AG04450 (cell line): ENCODE measurements around the gene KRTAP19-2. TPM values are rescaled to one million over a fixed set of nuclear protein-coding genes. Genes with fewer than 3 reads are reported as not detected.

Experiments used
- CTCF ChIA-PET: fragments of 300-600, 350-600 bp; formaldehyde crosslinking; extraction: SDS; loops from one replicate; lab custom pipeline; 2022; ENCODE audit warnings: antibody characterized with exemption, inconsistent platforms; lab: Charles Lee
- POLR2A ChIA-PET: fragments of 350-600 bp; formaldehyde crosslinking; extraction: SDS; loops from one replicate; lab custom pipeline; 2021; ENCODE audit warnings: antibody characterized with exemption, inconsistent platforms; lab: Yijun Ruan, JAX
- DNase-seq: peaks from one replicate; pipeline ENCODE4 v3.0.0-alpha.2; 2011; ENCODE audit warnings: low read depth, low spot score
- H3K27ac ChIP-seq: one replicate; pipeline ENCODE4 v1.5.1; 2012; ENCODE audit warnings: low read depth, low read length, control low read depth
- H3K27me3 ChIP-seq: one replicate; pipeline ENCODE4 v1.6.0; 2012; ENCODE audit warnings: low read length; ENCODE audit not compliant: control insufficient read depth, insufficient read depth
- H3K4me3 ChIP-seq: 2 replicates; pipeline ENCODE4 v1.5.1; 2011; ENCODE audit warnings: mild to moderate bottlenecking, low read depth, low read length, control low read depth
- H3K9me3 ChIP-seq: 2 replicates; pipeline ENCODE4 v1.5.1; 2012; ENCODE audit warnings: low read length; ENCODE audit not compliant: control insufficient read depth, insufficient read depth
- polyA plus RNA-seq: library from polyadenylated mRNA; depleted of rRNA; stranded (reverse); fragments of >200 nt; gene quantifications from 2 replicates; pipeline ENCODE4 v1.2.3, GENCODE V29; 2011
- TF ChIP-seq, protein P1 (sequence below): IDR thresholded peaks from 2 replicates; pipeline ENCODE4 v1.5.1; 2011; ENCODE audit warnings: low read depth, low read length, control low read depth, inconsistent platforms

KRTAP19-2 gene
- polyA plus RNA-seq, 1 experiment = not detected

DNA sequence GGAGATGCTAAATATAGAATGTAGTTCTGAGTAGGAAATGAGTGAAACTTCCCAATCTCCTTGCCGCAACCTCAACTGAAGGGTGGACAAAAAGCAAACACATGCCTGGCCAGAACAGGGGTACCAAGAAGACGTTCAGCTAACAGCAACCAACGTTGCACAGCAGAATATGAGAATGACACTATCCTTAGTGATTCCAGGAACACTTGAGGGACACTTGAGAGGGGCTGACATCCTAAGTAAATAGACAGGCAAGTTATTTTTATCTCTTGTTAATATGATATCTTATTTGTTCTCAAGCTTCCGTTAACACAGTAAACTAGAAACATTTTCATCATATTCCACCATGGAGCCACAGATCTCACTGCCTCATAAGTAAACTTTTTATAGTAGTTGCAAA is 8.0 kb downstream of the KRTAP19-2 start:
- no peak overlapping the region for H3K4me3 ChIP-seq
- no peak for DNase-seq
- ChIA-PET CTCF (no interaction called here), POLR2A (no interaction called here)
- TF ChIP-seq, protein P1, sequence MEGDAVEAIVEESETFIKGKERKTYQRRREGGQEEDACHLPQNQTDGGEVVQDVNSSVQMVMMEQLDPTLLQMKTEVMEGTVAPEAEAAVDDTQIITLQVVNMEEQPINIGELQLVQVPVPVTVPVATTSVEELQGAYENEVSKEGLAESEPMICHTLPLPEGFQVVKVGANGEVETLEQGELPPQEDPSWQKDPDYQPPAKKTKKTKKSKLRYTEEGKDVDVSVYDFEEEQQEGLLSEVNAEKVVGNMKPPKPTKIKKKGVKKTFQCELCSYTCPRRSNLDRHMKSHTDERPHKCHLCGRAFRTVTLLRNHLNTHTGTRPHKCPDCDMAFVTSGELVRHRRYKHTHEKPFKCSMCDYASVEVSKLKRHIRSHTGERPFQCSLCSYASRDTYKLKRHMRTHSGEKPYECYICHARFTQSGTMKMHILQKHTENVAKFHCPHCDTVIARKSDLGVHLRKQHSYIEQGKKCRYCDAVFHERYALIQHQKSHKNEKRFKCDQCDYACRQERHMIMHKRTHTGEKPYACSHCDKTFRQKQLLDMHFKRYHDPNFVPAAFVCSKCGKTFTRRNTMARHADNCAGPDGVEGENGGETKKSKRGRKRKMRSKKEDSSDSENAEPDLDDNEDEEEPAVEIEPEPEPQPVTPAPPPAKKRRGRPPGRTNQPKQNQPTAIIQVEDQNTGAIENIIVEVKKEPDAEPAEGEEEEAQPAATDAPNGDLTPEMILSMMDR = no peak
- H3K27me3 ChIP-seq = no peaks in the 10 kb centered on the region
- peaks cover 4% of the 10 kb centered on the region for H3K9me3 ChIP-seq
- H3K27ac ChIP-seq = no peak overlapping the region

DNA sequence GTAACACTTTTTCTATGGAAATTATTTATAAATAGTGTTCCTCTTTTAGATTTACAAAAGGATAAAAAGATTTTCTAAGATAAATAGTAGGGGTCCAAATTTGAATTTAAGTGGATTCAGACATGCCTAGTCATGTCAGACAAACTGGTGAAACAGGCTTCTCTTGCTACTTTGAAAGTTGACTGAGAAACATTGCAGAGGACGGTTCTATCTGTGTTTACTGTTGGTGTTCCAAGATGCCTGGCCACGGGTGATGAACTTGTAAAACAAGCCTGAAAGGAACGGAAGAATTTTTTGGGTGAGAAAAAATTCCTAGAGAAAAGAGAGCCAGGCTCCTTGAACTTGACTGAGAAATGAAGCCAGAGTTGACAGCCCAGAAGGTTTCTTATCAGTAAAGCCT is 9.2 kb downstream of the KRTAP19-2 start:
- ChIA-PET POLR2A (no interaction called here), CTCF (no interaction called here)
- H3K9me3 ChIP-seq = peaks cover 4% of the 10 kb centered on the region
- no peak for DNase-seq
- no peak overlapping the region for H3K4me3 ChIP-seq
- TF ChIP-seq, protein P1 = no peak
- no peaks in the 10 kb centered on the region for H3K27me3 ChIP-seq
- no peak overlapping the region for H3K27ac ChIP-seq

DNA sequence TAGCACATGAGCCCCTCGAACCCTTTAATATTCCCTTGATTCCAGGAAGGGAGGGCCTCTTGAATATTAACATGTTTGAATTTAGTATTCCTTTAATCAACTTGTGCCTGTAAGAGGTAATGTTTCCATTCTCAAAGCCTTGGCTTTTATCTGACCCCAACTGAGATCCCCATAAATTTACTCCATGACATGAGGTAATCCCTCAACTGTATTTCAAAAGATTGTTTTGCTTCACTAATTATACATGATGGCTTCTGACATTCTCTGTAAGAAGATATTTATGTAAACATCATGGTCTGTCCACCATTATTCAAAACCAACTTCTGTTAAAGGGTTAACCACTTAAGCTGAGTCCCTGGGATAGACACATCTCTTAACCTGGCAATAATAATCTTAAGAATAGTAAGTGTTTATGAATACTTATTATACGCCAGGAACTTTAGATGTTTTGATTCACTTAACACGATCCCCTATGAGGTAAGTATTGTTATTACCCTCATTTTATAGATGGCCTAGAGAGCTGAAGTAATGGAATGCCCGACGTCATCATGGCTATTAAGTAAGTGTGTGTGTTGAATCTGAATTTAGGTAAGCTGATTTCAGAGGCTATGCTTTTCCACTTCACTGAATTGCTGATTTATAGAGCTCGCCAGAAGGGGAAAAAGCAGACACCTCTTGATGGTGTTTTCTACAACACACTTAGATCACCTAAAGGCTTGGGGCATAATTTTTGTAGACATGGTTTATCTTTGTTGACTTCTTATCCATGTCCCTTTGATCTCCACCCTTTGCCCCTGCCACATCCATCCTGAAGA is 18.1 kb downstream of the KRTAP19-2 start:
- no peak for DNase-seq
- CTCF ChIA-PET = no interaction called here
- Histone ChIP-seq H3K27me3 (no peaks in the 10 kb centered on the region), H3K27ac (no peak overlapping the region), H3K4me3 (no peak overlapping the region), H3K9me3 (no peaks in the 10 kb centered on the region)
- POLR2A ChIA-PET = no interaction called here
- TF ChIP-seq, protein P1 = no peak

DNA sequence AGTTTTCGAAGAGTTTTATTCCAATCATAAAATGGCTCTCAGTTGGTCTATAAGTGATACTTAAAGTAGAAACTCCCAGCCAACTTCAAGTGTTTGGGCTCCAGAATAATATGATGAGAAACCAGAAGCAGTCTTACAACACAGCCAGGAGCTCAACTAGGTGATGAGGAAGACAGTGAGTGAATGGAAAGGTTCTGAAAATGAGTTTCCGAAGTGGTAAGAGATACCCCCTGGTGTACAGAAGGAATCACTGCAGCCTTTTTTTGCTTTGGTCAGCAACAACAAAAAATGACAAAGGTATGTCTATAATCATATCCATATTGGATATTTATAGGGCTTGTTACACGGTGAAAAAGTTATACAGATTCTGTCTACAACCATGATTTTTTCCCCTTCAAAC is 23.5 kb downstream of the KRTAP19-2 start:
- CTCF ChIA-PET = no interaction called here
- H3K4me3 ChIP-seq = no peak overlapping the region
- TF ChIP-seq, protein P1 = no peak
- H3K27ac ChIP-seq = no peak overlapping the region
- no peak for DNase-seq
- peaks cover 4% of the 10 kb centered on the region; the same call in 1 of the 2 replicates for H3K9me3 ChIP-seq
- H3K27me3 ChIP-seq = no peaks in the 10 kb centered on the region
- POLR2A ChIA-PET = no interaction called here

DNA sequence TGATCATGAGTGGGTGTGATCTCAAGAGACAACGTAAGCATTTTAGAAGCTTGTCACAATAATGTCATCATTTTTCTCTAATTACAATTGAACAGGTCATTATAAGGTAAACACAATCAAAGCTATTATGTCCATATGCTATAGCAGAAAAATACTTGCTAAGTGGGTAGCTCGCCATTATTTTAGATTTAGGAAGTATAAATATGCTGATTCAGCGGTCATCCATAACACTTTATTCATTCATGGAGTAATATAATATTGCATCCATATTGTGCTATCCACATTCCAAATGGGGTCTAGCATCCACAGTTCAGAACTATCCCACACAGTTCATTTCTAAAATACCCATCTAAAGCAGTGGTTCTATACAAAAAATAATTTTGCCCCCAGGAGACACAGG is 38.7 kb downstream of the KRTAP19-2 start:
- peaks cover 6% of the 10 kb centered on the region for H3K9me3 ChIP-seq
- H3K4me3 ChIP-seq = no peak overlapping the region
- POLR2A ChIA-PET = no interaction called here
- CTCF ChIA-PET = no interaction called here
- TF ChIP-seq, protein P1 = no peak
- H3K27me3 ChIP-seq = no peaks in the 10 kb centered on the region
- DNase-seq = no peak
- no peak overlapping the region for H3K27ac ChIP-seq
